Measurements from ENCODE around the gene MDP1. TPM values are rescaled to one million over a fixed set of nuclear protein-coding genes. Genes with fewer than 3 reads are reported as not detected.

MDP1 gene
- total and polyA plus RNA-seq, 2 of the 8 experiments (the other 6 are each of a cell fraction or from before 2014, with no cell fraction given): 17.7 to 32.2 TPM

DNA sequence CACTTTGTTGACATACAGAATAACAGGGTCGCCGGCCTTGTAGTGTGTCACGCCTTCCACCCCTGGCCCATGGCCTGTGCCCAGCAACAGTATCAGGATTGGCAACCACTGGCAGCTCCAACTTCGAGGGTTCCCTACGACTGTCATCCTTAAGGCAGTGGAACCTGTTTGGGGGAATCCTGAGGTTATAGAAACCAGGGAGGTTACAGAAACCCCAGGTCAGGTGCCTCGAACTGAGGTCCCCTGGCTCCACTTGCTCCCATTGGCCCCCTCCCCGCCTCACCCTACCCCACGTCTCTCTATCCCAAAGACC lies 21.0 kb downstream of the MDP1 start:
- H3K4me1 ChIP-seq (replicated peaks in 1 of 4; ENCODE audit: control insufficient read depth in 3 of 4, insufficient read depth in 4 of 4, low read length in 3 of 4): peaks cover 0 to 9% (median 3%) of the 10 kb centered on the region in 4 experiments; a peak in 3 of 7 replicates
- POLR2A ChIA-PET (ENCODE audit: partially characterized antibody): interaction anchor here (0.7 to 4.7 kb wide), 23 partner anchors 9 to 114 kb away, joined by 3 to 119 read pairs (median 5); partner anchors contain the start of genes CHMP4A, EMC9, GMPR2 and IRF9
- peak overlapping the region; percentile 95; the same call in 1 of the 2 replicates for H3K27ac ChIP-seq (ENCODE audit: low read depth, low read length)
- H4K5ac ChIP-seq (ENCODE audit: insufficient read length, low read depth, low read length): no peak overlapping the region
- H3K23ac ChIP-seq (ENCODE audit: insufficient read length): no peak overlapping the region
- no peak overlapping the region for H2BK15ac ChIP-seq (ENCODE audit: low read length)
- H4K91ac ChIP-seq (replicated peaks; ENCODE audit: insufficient read length, low read length): no peak overlapping the region
- H4K20me1 ChIP-seq (replicated peaks in 1 of 2; ENCODE audit: control insufficient read depth in 1 of 2, insufficient read depth in 2 of 2, low read length in 2 of 2): no peaks in the 10 kb centered on the region
- TF ChIP-seq RAD21 (IDR thresholded peaks at IDR 0.05 in 1 of 2, conservative IDR thresholded peaks at IDR 0.05 in 1 of 2; ENCODE audit: low read depth in 2 of 2, low read length in 2 of 2): no peak
- peak; percentile 6 for TF ChIP-seq KDM4A (IDR thresholded peaks at IDR 0.05; ENCODE audit: low read depth, low read length, severe bottlenecking)
- H3K4ac ChIP-seq (replicated peaks; ENCODE audit: insufficient read length, low read depth, low read length): no peak overlapping the region
- peaks cover 5% of the 10 kb centered on the region; the same call in 1 of the 2 replicates for H3K23me2 ChIP-seq (ENCODE audit: low read depth, low read length)
- peak overlapping the region; percentile 65 to 88 (median 84) for H3K4me3 ChIP-seq (ENCODE audit: extremely low read depth in 1 of 4, insufficient read depth in 2 of 4, low read depth in 3 of 4, low read length in 4 of 4)
- H2AFZ ChIP-seq (ENCODE audit: low read length): no peak overlapping the region; the same call in 1 of the 2 replicates
- CTCF ChIA-PET (ENCODE audit: partially characterized antibody): interaction anchor here (1.1 to 2.1 kb wide), 5 partner anchors 18 to 202 kb away, joined by 3 to 7 read pairs (median 4); partner anchors contain the start of genes CHMP4A and TINF2
- no peak overlapping the region; the same call in 1 of the 2 replicates for H3K18ac ChIP-seq (ENCODE audit: extremely low read depth, low read length)
- no peak overlapping the region for H2BK12ac ChIP-seq (ENCODE audit: low read depth, low read length)
- H2BK20ac ChIP-seq (ENCODE audit: low read length): no peak overlapping the region
- 0 out of 2 replicates have a peak overlapping the region, but pooled peaks have one; percentile 91 for H2BK5ac ChIP-seq (ENCODE audit: low read depth, low read length)
- peaks cover 0 to 3% of the 10 kb centered on the region in 2 experiments; a peak in 2 of 4 replicates for H3K79me2 ChIP-seq (ENCODE audit: control insufficient read depth in 1 of 2, insufficient read depth in 2 of 2, low read length in 2 of 2)
- H3K27me3 ChIP-seq (replicated peaks in 1 of 4; ENCODE audit: control insufficient read depth in 3 of 4, extremely low read depth in 1 of 4, insufficient read depth in 3 of 4, low read length in 3 of 4): no peaks in the 10 kb centered on the region
- no peak overlapping the region for H2BK120ac ChIP-seq (replicated peaks; ENCODE audit: low read depth, low read length)
- peaks cover 3% of the 10 kb centered on the region; the same call in 1 of the 2 replicates for H3K79me1 ChIP-seq (ENCODE audit: low read depth, low read length)
- peaks cover 4 to 6% (median 5%) of the 10 kb centered on the region in 4 experiments; a peak in 6 of 8 replicates for H3K36me3 ChIP-seq (ENCODE audit: control insufficient read depth in 2 of 4, insufficient read depth in 4 of 4, low read length in 3 of 4)
- H4K8ac ChIP-seq (ENCODE audit: extremely low read depth, insufficient read depth, low read length): peak overlapping the region; percentile 99; the same call in 1 of the 2 replicates
- FAIRE-seq: no peak
- no peak overlapping the region for H2AK5ac ChIP-seq (ENCODE audit: low read depth, low read length)
- H3K9me3 ChIP-seq (ENCODE audit: insufficient read depth in 2 of 2, low read depth in 1 of 2, low read length in 1 of 2): no peaks in the 10 kb centered on the region
- WGBS, 2 experiments (ENCODE audit: extremely low coverage in 1 of 2, insufficient coverage in 1 of 2, insufficient read length in 1 of 2, insufficient replicate concordance in 2 of 2, low coverage in 1 of 2, low lambda C conversion rate in 2 of 2, missing lambda C conversion rate in 1 of 2): 67% methylated on average over 7 of the region's 8 CpGs; no CpG with 5 or more reads in 1 of the 2 experiments
- DNase-seq (ENCODE audit: low read depth in 1 of 2, low spot score in 2 of 2): no peak
- H3K56ac ChIP-seq (replicated peaks; ENCODE audit: insufficient read length, low read depth, low read length): no peak overlapping the region
- H3K4me2 ChIP-seq (ENCODE audit: insufficient read depth in 1 of 2, low read depth in 2 of 2, low read length in 2 of 2): peak overlapping the region; percentile 79 to 94
- no peak overlapping the region for H3K14ac ChIP-seq (ENCODE audit: insufficient read length)
- H3K9ac ChIP-seq (replicated peaks in 1 of 4; ENCODE audit: extremely low read depth in 1 of 4, low read depth in 3 of 4, low read length in 3 of 4): peak overlapping the region in 1 of 4 experiments; percentile 78; a peak in 2 of 7 replicates

All from H1 (cell line).